Progenitor cell of endocrine pancreas (in vitro differentiated cells): ENCODE data around the gene MGP. TPM values are rescaled to one million over a fixed set of nuclear protein-coding genes. Genes with fewer than 3 reads are reported as not detected.

Experiments
- DNase-seq: peaks from one replicate; pipeline ENCODE4 v3.0.0; 2021; ENCODE audit warnings: low spot score; ENCODE audit not compliant: unreplicated experiment
- H3K27ac Mint-ChIP-seq: 2 replicates; pipeline ENCODE4 v1.8.0; 2021; ENCODE audit warnings: mild to moderate bottlenecking, moderate library complexity, mixed read lengths
- H3K27me3 Mint-ChIP-seq: 2 replicates; pipeline ENCODE4 v1.8.0; 2021; ENCODE audit warnings: mixed read lengths
- H3K36me3 Mint-ChIP-seq: 2 replicates; pipeline ENCODE4 v1.8.0; 2022; ENCODE audit warnings: mixed read lengths; ENCODE audit not compliant: insufficient read depth
- H3K4me1 Mint-ChIP-seq: 2 replicates; pipeline ENCODE4 v1.8.0; 2021; ENCODE audit warnings: low read depth, mixed read lengths
- H3K4me3 Mint-ChIP-seq: 2 replicates; pipeline ENCODE4 v1.8.0; 2021; ENCODE audit warnings: low read depth, mild to moderate bottlenecking, moderate library complexity, mixed read lengths
- H3K9me3 Mint-ChIP-seq: 2 replicates; pipeline ENCODE4 v1.8.0; 2021; ENCODE audit warnings: low read depth, mixed read lengths
- CTCF ChIP-seq: fragments of 200-600 bp; sonication (generic); IDR thresholded peaks from one replicate; pipeline ENCODE4 v1.5.0; 2021; ENCODE audit warnings: antibody characterized with exemption, mild to moderate bottlenecking; ENCODE audit not compliant: unreplicated experiment
- total RNA-seq: library from RNA; stranded (reverse); gene quantifications from 2 replicates; pipeline ENCODE4 v1.2.1, GENCODE V29; 2021

MGP gene
- total RNA-seq, 1 donor from 2014 or later, result not detected

GRCh38 chr12:14930299-14930698 is 44.6 kb upstream of the MGP start:
- peaks cover 48% of the 10 kb centered on the region for H3K4me1 Mint-ChIP-seq
- no peaks in the 10 kb centered on the region for H3K27me3 Mint-ChIP-seq
- H3K9me3 Mint-ChIP-seq, result peaks cover 7% of the 10 kb centered on the region
- no peak for DNase-seq
- peak overlapping the region; percentile 75 for H3K27ac Mint-ChIP-seq
- peaks cover 1% of the 10 kb centered on the region for H3K36me3 Mint-ChIP-seq
- H3K4me3 Mint-ChIP-seq, result no peak overlapping the region
- no peak for TF ChIP-seq CTCF

DNA sequence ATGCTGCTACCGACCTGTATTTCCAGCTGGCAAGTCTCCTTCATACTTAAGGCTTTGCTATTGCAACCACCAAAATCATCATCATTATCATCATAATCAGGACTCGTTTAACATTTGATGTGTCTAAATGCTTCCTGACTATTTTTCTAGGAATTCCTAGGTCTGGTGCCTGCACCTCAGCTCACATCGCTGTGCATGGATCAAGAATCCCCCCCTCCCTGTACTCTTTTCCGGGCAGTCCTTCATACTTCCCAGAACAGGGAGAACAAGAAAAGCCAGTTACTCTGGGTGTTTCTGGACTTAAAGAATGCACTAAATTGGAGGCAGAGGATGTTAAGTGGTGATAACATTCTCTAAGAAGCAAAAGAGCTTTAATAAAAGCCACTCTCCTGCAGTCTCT is 43.3 kb upstream of the MGP start:
- peak overlapping the region; percentile 80 for H3K4me3 Mint-ChIP-seq
- TF ChIP-seq CTCF, result no peak
- DNase-seq, result peak; percentile 58
- no peaks in the 10 kb centered on the region for H3K27me3 Mint-ChIP-seq
- H3K9me3 Mint-ChIP-seq, result peaks cover 6% of the 10 kb centered on the region
- H3K36me3 Mint-ChIP-seq, result peaks cover 1% of the 10 kb centered on the region
- peak overlapping the region; percentile 97 for H3K27ac Mint-ChIP-seq
- H3K4me1 Mint-ChIP-seq, result peaks cover 39% of the 10 kb centered on the region

DNA sequence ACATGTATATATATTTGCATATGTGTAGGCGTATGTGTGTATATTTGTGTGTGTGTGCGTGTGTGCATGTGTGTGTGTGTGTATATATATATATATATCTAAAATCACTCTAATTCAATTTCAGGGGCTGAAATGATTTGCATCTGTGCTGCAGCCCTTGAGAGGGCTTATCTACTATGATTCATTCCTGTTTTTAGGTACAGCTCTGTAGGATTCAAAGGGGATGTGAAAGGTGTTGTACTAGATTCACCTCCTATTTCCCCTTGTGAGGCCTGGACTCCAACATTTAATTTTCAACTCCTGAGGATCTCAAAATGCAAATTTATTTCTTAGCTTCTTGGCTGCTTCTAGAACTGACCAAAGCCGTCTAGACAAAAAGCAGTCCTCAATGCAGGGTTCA is 41.6 kb upstream of the MGP start:
- no peak for DNase-seq
- TF ChIP-seq CTCF, result no peak
- peaks cover 1% of the 10 kb centered on the region for H3K36me3 Mint-ChIP-seq
- no peaks in the 10 kb centered on the region for H3K27me3 Mint-ChIP-seq
- no peak overlapping the region for H3K27ac Mint-ChIP-seq
- peaks cover 39% of the 10 kb centered on the region for H3K4me1 Mint-ChIP-seq
- H3K4me3 Mint-ChIP-seq, result peak overlapping the region; percentile 55
- peaks cover 4% of the 10 kb centered on the region for H3K9me3 Mint-ChIP-seq

- DNase-seq, result no peak
- peaks cover 23% of the 10 kb centered on the region for H3K4me1 Mint-ChIP-seq
- no peaks in the 10 kb centered on the region for H3K27me3 Mint-ChIP-seq
- H3K36me3 Mint-ChIP-seq, result peaks cover 1% of the 10 kb centered on the region
- TF ChIP-seq CTCF, result no peak
- H3K9me3 Mint-ChIP-seq, result peaks cover 3% of the 10 kb centered on the region
- no peak overlapping the region for H3K4me3 Mint-ChIP-seq
- no peak overlapping the region for H3K27ac Mint-ChIP-seq
Observed at GRCh38 chr12:14924541-14924940, 38.9 kb upstream of the MGP start.

DNA sequence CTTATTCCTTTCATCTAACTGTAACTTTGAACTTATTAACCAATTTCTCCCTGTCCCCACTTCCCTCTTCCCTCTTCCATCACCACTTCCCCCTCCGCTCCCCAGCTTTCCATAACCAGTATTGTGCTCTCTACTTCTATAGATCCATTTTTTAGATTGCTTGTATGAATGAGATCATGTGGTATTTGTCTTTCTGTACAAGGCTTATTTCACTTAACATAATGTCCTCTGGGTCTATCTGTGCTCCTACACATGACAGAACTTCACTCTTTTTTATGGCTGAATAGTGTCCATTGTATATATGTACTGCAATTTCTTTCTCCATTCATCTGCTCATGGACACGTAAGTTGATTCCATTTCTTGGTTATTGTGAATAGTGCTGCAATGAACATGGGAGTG is 38.3 kb upstream of the MGP start:
- Mint-ChIP-seq H3K36me3 (peaks cover 1% of the 10 kb centered on the region), H3K4me3 (no peak overlapping the region), H3K4me1 (peaks cover 19% of the 10 kb centered on the region), H3K9me3 (peaks cover 3% of the 10 kb centered on the region), H3K27ac (no peak overlapping the region), H3K27me3 (no peaks in the 10 kb centered on the region)
- no peak for DNase-seq
- no peak for TF ChIP-seq CTCF
